HUES48 (cell line): ENCODE measurements around the gene CENPP.

Source experiments
- H3K27ac ChIP-seq: one replicate; pipeline ENCODE4 v1.7.0; 2013; ENCODE audit warnings: low read depth, low read length, inconsistent platforms
- H3K27me3 ChIP-seq: 2 replicates; pipeline ENCODE4 v1.6.1; 2013; ENCODE audit warnings: mild to moderate bottlenecking, low read length; ENCODE audit not compliant: control insufficient read depth, insufficient read depth
- H3K36me3 ChIP-seq: 2 replicates; pipeline ENCODE4 v1.6.1; 2013; ENCODE audit warnings: low read length; ENCODE audit not compliant: control insufficient read depth, insufficient read depth
- H3K4me1 ChIP-seq: 2 replicates; pipeline ENCODE4 v1.6.1; 2013; ENCODE audit warnings: mild to moderate bottlenecking, low read length; ENCODE audit not compliant: control insufficient read depth, insufficient read depth
- H3K4me3 ChIP-seq: 2 replicates; pipeline ENCODE4 v1.5.1; 2013; ENCODE audit warnings: mild to moderate bottlenecking, low read depth, low read length
- H3K9ac ChIP-seq: 2 replicates; pipeline ENCODE4 v1.6.1; 2013; ENCODE audit warnings: mild to moderate bottlenecking, low read depth, low read length, moderate library complexity
- H3K9me3 ChIP-seq: 2 replicates; pipeline ENCODE4 v1.6.1; 2013; ENCODE audit warnings: low read length; ENCODE audit not compliant: control insufficient read depth, insufficient read depth

The CENPP gene

DNA sequence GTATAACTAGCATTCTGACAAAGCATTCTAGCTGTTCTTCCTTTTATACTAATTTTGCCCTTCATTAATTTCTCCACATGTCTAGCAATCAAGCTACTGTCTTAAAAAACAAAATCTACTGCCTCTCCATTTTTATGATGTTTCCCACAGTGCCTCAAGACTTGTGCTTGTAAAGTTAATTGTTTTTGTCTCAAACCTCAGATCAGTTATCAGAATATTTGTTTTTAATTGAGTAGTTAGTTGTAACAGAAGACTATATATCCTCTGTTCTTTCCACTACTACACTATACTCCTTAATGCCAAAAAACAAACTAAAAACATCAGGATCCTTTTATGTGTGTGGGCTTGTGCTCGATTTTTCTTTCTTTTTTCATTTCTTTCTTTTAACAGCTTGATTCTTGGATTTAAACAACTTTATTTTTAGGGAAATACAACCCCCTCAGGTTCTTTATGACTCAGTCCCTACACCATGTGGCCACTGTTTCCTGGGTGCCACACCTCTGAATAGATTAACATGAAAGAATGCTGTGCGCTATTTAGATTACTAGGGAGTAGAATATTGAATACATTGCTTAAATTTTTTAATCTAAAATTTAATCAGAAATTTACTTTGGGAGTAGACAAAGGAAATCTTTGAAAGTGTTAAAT, 155.4 kb downstream of the CENPP start:
- no peak overlapping the region for H3K9ac ChIP-seq
- H3K4me3 ChIP-seq: no peak overlapping the region
- H3K27me3 ChIP-seq: no peaks in the 10 kb centered on the region
- H3K4me1 ChIP-seq: peaks cover 31% of the 10 kb centered on the region
- H3K36me3 ChIP-seq: no peaks in the 10 kb centered on the region
- no peaks in the 10 kb centered on the region for H3K9me3 ChIP-seq
- H3K27ac ChIP-seq: peak overlapping the region; percentile 16

DNA sequence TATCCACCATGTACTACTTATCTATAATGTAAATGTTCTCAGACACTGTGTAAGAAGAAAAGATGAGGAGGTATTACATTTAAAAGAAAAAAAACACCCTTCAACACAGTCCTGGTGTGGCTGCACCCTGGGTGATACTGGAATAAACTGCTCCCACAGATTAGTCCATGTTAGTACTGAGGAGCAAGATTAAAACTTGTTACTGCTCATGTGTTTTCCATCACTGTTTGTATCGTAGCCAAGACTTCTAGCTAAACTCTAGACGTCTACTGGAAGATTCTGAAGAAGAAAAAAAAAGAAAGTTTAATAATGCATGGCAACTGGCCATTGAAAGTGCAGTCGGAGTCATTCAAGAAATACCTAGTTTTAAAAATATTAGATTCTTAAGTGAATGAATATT, 156.6 kb downstream of the CENPP start, which contains the start of gene ASPN:
TSS of gene ASPN (minus strand) at position 178 of the 400 bp plus-strand sequence.
- peaks cover 25% of the 10 kb centered on the region for H3K4me1 ChIP-seq
- no peak within 1 kb of the TSS for H3K27ac ChIP-seq
- H3K9ac ChIP-seq: no peak within 1 kb of the TSS

DNA sequence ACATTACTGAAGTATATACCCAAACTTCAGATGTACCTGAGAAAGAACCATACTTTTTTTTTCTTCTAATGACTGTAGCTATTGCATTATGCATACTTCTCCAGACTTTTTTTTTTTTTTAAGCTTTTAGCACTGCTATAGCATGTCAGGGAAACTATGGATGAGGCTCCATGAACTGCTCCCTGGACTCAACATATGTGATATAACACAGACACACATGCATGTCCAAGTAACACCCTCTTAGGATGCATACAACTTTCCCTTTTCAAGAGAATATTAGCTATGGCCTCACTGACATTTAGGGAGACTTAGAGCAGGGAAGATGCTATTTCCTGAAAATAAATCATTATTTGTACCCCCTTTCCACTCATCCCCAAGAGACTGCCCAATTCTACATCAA, 157.1 kb downstream of the CENPP start:
- no peak overlapping the region for H3K27ac ChIP-seq

More for the DNA sequence above, 156.6 kb downstream of the CENPP start, which contains the start of gene ASPN:
- H3K36me3 ChIP-seq: no peaks in the 10 kb centered on the region
- H3K9me3 ChIP-seq: no peaks in the 10 kb centered on the region
- no peaks in the 10 kb centered on the region for H3K27me3 ChIP-seq
- H3K4me3 ChIP-seq: no peak within 1 kb of the TSS

DNA sequence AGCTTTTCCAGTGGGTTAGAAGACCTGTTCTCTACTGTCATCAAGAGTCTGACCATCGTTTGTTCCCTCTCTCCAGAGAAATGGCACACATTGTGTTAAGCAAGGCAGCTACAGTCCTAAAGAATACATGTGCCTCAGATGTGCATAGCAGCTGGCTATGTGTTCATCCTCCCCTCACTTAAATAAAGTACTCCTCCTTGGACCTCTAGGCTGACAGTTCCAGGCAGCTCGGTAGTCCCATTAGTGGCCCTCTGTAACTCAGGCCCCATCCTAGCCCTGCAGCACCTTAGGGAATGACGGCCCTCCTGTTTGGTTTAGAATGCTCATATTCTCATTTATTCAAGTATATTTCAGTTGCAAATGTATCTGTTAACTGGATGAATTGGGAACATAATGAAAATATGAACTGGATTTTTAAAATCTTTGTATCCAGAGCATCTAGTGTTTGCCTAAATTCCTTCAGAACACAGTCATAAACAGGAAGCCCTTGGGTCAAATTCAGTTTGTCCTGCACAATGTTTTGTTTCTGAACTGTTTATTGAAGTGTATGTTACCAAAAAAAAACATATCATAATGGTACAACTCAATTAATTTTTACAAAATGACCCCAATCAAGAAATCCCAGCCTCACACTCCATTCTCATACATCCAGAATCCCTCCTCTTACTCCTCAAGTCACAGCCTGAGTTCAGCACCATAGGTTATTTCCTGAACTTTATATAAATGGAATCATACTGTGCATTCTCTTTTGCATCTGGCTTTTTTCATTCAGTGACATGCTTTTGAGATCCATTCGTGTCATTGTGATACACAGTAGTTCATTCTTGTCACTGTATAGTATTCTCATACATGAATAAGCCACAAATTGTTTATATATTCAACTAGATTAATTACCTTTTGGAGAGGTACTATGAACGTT, 158.1 kb downstream of the CENPP start:
- Histone ChIP-seq H3K9ac (no peak overlapping the region), H3K4me1 (peaks cover 23% of the 10 kb centered on the region), H3K9me3 (no peaks in the 10 kb centered on the region), H3K4me3 (no peak overlapping the region), H3K27me3 (no peaks in the 10 kb centered on the region), H3K36me3 (no peaks in the 10 kb centered on the region), H3K27ac (no peak overlapping the region)

More for the DNA sequence above, 157.1 kb downstream of the CENPP start:
- Histone ChIP-seq H3K9ac (no peak overlapping the region), H3K4me1 (peaks cover 23% of the 10 kb centered on the region), H3K4me3 (no peak overlapping the region), H3K27me3 (no peaks in the 10 kb centered on the region), H3K9me3 (no peaks in the 10 kb centered on the region), H3K36me3 (no peaks in the 10 kb centered on the region)

DNA sequence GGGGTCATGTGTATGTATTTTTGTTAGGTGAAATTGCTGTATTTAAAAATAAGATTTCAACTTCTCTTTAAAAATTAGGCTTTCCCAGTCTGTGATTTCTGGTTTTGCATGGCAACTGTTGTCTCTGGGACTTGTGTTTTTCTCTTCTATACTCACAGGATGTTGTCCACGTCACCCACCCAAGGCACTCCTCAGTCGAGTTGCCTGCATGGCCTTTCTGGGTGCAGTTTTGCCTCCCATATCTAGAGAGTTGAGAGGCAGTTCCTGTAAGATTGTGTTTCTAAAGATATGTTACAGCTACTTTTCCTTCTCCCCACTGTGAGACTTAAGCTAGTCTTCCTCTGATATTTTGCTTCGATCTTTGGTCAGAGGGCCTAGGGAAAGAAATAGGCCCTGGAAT, 158.8 kb downstream of the CENPP start:
- H3K9me3 ChIP-seq: no peaks in the 10 kb centered on the region
- H3K9ac ChIP-seq: no peak overlapping the region
- no peaks in the 10 kb centered on the region for H3K27me3 ChIP-seq
- H3K36me3 ChIP-seq: no peaks in the 10 kb centered on the region
- peaks cover 22% of the 10 kb centered on the region for H3K4me1 ChIP-seq
- H3K27ac ChIP-seq: no peak overlapping the region
- H3K4me3 ChIP-seq: no peak overlapping the region

DNA sequence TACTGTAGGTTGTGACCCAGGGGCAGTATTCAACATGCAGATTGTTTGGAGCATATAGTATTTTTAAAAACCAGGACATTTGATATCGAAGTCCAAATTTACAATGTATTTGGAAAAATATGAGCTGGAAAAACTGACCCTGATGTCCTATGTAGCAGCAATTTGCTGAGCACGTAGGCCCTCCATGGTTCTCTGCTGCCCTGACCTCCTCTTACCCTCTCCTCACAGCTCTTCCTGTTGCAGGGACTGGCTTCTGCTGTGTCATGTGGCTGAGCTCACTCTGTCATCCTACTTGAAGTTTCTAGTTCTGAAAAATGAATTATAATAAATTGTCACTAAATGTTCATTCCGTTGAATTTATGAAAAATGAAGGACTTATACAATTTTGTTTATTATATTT, 160.6 kb downstream of the CENPP start:
- Histone ChIP-seq H3K27me3 (no peaks in the 10 kb centered on the region), H3K9me3 (no peaks in the 10 kb centered on the region), H3K27ac (no peak overlapping the region), H3K9ac (no peak overlapping the region), H3K36me3 (no peaks in the 10 kb centered on the region), H3K4me1 (0 out of 2 replicates have a peak, but pooled peaks cover 4% of the 10 kb centered on the region), H3K4me3 (no peak overlapping the region)

DNA sequence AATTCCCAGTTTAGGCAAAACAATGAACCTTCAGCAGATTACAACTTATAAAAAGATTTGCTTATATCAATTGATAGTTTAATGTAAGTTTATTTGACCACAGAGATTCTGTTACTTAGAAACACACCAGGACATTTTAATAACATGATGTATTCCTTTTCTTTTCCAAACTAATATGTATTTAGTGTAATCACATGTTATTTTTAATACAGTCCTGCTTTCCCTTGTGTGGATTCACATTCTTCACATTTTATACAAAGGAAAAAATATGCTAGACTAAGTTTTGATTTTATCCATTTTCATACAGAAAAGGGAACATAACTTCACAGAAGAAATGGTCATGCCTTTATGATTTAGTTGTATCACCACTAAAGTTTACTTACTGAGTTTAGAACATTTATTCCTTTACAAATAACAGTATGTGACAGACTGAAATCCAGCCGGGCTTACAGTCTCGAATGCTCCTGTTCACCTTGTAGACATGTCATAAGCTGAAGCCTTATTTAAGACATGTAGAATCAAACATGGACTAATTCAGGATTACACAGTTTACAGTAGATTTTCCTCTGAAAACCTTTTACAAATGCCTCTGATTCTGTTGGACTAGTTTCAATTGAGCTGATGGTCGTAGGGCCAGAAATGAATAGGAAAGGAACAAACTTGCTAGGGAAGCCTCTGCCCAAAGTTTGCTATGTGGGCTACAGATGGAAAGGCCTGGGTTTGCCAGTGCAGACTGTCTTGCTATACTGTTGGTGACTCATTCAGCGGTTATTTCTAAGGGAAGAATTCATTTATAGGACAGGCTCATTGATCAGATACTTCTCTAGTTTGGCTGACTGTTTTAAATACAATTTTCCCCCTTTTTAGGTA, 163.2 kb downstream of the CENPP start:
- Histone ChIP-seq H3K4me3 (no peak overlapping the region), H3K36me3 (no peaks in the 10 kb centered on the region), H3K27me3 (no peaks in the 10 kb centered on the region), H3K9me3 (no peaks in the 10 kb centered on the region), H3K27ac (no peak overlapping the region), H3K4me1 (no peaks in the 10 kb centered on the region), H3K9ac (no peak overlapping the region)

DNA sequence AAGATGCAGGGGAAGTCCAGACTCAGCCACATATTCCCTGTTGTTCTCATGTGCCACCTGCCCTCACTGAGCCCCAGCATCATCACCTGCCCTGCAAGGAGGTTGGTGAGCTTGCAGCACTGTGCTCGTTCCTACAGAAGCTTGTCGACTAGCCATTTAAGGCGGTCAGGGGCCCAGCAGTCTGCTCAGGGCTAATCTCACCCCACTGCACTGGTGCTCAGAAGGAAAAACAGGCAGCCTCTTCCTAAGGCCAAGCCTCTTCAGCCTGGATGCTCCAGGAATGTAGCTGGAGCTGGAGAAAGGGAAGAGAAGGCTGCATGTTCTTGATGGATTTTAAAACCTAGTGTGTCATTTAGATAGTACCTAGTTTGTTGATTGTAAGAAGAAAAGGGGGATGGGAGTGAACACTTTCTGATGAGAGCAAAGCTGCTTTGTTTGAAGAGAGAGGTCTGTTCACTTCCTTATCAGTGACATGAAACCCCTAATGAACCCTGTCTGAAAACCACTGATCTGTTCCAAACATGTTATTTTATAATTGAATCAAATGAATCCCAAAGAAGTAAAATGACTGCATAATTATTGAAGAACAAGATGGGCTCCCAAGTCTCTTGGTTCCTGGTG, 167.1 kb downstream of the CENPP start:
- H3K9ac ChIP-seq: no peak overlapping the region
- no peaks in the 10 kb centered on the region for H3K27me3 ChIP-seq
- no peak overlapping the region for H3K4me3 ChIP-seq
- H3K4me1 ChIP-seq: no peaks in the 10 kb centered on the region
- no peaks in the 10 kb centered on the region for H3K9me3 ChIP-seq
- H3K27ac ChIP-seq: no peak overlapping the region
- H3K36me3 ChIP-seq: no peaks in the 10 kb centered on the region

DNA sequence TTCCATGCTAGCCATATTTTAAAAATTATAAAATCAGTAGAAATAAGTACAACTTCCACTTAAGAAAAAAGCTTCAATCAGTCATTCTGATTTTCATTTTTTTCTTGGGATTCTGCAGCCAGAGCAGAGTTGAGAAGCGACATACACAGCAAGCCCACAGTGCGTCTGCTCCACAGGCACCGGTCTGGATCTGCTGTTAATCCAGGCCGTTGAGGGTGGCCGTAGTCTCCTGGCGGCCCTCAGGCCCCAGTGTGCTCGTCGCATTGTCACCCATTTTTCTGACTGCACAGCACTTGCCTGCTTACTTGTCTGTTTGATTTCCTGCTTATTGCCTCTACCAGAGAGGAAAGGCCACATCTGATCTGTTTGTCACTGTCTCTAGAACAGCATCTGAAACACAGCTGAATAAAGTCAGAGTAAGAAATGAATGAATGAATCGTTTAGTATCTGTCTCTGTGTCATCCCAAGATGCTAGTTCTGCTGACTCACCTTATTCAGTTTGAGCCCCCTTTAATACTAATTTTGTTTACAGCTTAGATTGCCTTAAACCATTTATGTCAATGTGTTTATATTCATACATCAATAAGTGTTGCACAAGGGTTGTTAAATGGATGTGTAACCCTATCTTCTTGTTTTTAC, 168.1 kb downstream of the CENPP start:
- Histone ChIP-seq H3K36me3 (no peaks in the 10 kb centered on the region), H3K27me3 (no peaks in the 10 kb centered on the region), H3K9me3 (no peaks in the 10 kb centered on the region), H3K4me1 (no peaks in the 10 kb centered on the region), H3K27ac (no peak overlapping the region), H3K9ac (no peak overlapping the region), H3K4me3 (no peak overlapping the region)

DNA sequence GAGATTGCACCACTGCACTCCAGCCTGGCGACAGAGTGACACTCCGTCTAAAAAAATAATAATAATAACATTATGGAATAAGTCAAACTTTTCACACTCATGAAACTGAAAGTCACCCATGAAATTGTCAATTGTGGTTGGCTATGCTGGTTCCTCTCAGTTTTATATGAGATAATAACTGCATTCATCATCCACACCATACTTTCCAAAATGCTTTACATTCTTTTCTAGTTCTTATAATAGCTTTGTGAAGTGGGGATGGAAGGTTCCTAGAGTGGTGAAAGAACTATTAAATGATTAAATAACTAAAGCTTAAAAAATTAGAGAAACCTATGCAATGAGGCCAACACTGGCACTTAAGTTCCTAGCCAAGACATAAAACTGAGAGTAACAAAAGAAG, 169.1 kb downstream of the CENPP start:
- H3K4me1 ChIP-seq: no peaks in the 10 kb centered on the region
- H3K4me3 ChIP-seq: no peak overlapping the region
- no peaks in the 10 kb centered on the region for H3K36me3 ChIP-seq
- H3K27me3 ChIP-seq: no peaks in the 10 kb centered on the region
- no peak overlapping the region for H3K27ac ChIP-seq
- H3K9ac ChIP-seq: no peak overlapping the region
- no peaks in the 10 kb centered on the region for H3K9me3 ChIP-seq
